ENCODE results near the gene ZMYND15. TPM values are rescaled to one million over a fixed set of nuclear protein-coding genes. Genes with fewer than 3 reads are reported as not detected.

Gene ZMYND15
- total RNA-seq, 1 donor from 2014 or later = not detected

- intact Hi-C loops (cut with DNase I) = no loop called here
- Histone ChIP-seq H3K27me3 (no peaks in the 10 kb centered on the region), H3K27ac (no peak overlapping the region), H3K4me1 (peaks cover 4 to 7% of the 10 kb centered on the region in 2 donors), H3K36me3 (no peaks in the 10 kb centered on the region), H3K9me3 (no peaks in the 10 kb centered on the region), H3K4me3 (no peak overlapping the region)
- no peak for DNase-seq (ENCODE audit: low spot score in 2 of 2)
- TF ChIP-seq, protein P1, sequence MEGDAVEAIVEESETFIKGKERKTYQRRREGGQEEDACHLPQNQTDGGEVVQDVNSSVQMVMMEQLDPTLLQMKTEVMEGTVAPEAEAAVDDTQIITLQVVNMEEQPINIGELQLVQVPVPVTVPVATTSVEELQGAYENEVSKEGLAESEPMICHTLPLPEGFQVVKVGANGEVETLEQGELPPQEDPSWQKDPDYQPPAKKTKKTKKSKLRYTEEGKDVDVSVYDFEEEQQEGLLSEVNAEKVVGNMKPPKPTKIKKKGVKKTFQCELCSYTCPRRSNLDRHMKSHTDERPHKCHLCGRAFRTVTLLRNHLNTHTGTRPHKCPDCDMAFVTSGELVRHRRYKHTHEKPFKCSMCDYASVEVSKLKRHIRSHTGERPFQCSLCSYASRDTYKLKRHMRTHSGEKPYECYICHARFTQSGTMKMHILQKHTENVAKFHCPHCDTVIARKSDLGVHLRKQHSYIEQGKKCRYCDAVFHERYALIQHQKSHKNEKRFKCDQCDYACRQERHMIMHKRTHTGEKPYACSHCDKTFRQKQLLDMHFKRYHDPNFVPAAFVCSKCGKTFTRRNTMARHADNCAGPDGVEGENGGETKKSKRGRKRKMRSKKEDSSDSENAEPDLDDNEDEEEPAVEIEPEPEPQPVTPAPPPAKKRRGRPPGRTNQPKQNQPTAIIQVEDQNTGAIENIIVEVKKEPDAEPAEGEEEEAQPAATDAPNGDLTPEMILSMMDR (IDR thresholded peaks at IDR 0.05) = no peak
Measured at GRCh38 chr17:4725646-4726310, 13.9 kb upstream of the ZMYND15 start.

DNA sequence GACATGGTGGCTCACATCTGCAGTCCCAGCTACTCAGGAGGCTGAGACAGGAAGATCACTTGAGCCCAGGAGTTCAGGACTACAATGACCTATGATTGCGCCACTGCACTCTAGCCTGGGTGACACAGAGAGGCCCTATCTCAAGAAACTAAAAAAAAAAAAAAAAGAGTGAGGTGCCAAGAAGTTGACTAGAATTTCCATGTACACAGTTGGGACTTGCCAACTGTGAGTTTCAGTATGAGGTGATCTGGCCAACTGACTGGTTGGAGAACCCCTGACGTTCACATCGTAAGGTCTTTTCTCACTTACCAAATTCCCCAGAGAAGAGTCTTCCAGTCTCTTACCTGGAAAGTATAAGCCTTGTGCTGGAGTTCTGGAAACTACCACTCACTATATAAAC, 11.5 kb upstream of the ZMYND15 start:
- intact Hi-C loops (cut with DNase I) = no loop called here
- no peak for DNase-seq (ENCODE audit: low spot score in 2 of 2)
- no peak overlapping the region for H3K27ac ChIP-seq
- TF ChIP-seq, protein P1 (IDR thresholded peaks at IDR 0.05) = no peak
- H3K27me3 ChIP-seq = no peaks in the 10 kb centered on the region
- H3K4me3 ChIP-seq = no peak overlapping the region
- H3K9me3 ChIP-seq = no peaks in the 10 kb centered on the region
- H3K4me1 ChIP-seq = peaks cover 6 to 9% of the 10 kb centered on the region in 2 donors
- peaks cover 0 to 3% of the 10 kb centered on the region in 2 donors for H3K36me3 ChIP-seq

GRCh38 chr17:4733073-4733531, 6.5 kb upstream of the ZMYND15 start:
- H3K9me3 ChIP-seq = no peaks in the 10 kb centered on the region
- H3K36me3 ChIP-seq = peaks cover 0 to 4% of the 10 kb centered on the region in 2 donors
- no peak for DNase-seq (ENCODE audit: low spot score in 2 of 2)
- peak overlapping the region; percentile 16 to 40 for H3K27ac ChIP-seq
- no peaks in the 10 kb centered on the region for H3K27me3 ChIP-seq
- H3K4me1 ChIP-seq = peaks cover 6 to 9% of the 10 kb centered on the region in 2 donors
- no peak overlapping the region for H3K4me3 ChIP-seq
- intact Hi-C loops (cut with DNase I) = loop anchor here (5.0 kb wide), 2 partner anchors 54 to 169 kb away; partner anchors contain the start of genes CHRNE, GLTPD2 and VMO1
- TF ChIP-seq, protein P1 (IDR thresholded peaks at IDR 0.05) = no peak

DNA sequence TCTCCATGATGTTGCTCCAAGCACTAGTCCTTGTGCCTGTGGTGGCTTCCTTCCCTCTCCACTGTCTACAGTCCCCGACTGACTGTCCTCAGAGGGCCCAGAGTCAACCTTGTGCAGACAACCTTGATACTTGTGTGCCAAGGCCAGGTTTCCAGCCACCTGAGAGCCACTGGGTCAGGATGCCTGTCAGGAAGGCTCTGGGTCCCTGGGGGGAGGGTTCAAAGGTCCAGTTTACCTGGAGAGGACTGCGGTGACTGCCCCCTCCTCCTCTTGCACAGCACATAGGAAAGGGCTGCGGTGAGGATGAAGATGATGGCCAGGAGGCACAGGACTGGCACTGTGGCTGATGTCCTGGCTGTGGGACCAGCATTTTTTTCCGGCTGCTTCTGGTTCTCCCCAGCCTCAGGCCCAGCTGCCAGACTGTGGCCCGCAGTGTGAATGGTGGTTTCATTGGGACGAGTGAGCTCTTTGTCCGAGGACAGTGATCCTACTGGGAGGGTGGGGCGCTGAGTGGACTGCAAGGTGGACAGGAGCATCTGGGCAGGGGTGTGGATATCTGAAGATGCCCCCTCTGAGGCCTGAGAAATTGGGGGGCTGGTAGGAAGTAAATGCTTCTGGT, 4.7 kb upstream of the ZMYND15 start:
- no peak overlapping the region for H3K27ac ChIP-seq
- TF ChIP-seq, protein P1 (IDR thresholded peaks at IDR 0.05) = no peak
- H3K9me3 ChIP-seq = no peaks in the 10 kb centered on the region
- intact Hi-C loops (cut with DNase I) = loop anchor here (5.0 kb wide), 2 partner anchors 52 to 167 kb away; partner anchors contain the start of genes CHRNE, GLTPD2 and VMO1
- no peak for DNase-seq (ENCODE audit: low spot score in 2 of 2)
- H3K36me3 ChIP-seq = peaks cover 0 to 4% of the 10 kb centered on the region in 2 donors
- H3K4me1 ChIP-seq = peaks cover 6 to 14% of the 10 kb centered on the region in 2 donors
- H3K27me3 ChIP-seq = no peaks in the 10 kb centered on the region
- no peak overlapping the region for H3K4me3 ChIP-seq

DNA sequence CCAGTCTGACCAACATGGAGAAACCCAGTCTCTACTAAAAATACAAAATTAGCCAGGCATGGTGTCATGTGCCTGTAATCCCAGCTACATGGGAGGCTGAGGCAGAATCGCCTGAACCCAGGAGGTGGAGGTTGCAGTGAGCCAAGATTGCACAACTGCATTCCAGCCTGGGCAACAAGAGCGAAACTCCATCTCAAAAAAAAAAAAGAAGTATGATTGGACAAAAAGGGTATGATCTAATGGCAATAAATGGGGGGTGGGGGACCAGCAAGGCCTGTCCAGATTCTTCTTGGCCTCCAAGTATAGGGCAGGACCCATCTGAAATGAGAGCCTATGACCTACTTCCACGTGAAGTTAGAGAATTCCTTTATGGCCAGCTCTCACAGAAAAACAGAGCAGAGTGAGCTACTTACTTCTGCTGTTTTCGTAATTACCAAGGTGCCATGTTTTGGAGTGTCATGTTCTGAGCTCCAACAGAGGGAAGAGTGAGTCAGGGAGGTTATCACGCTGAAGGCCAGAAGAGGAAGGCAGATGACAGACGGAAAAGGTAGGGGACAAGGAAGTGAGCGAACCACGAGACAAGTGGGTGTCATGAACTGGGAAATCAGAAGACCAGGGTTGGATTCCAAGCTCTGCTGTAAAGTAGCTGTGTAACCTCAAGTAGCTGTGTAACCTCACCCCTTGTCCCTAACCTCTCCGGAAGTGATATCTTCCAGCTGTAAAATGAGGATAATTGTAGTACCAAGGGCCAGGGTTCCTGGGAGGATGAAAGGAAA, 3.6 kb upstream of the ZMYND15 start:
- Histone ChIP-seq H3K36me3 (peaks cover 0 to 4% of the 10 kb centered on the region in 2 donors), H3K27me3 (no peaks in the 10 kb centered on the region), H3K27ac (peak overlapping the region in 1 of 2 donors; percentile 3), H3K9me3 (no peaks in the 10 kb centered on the region), H3K4me1 (peaks cover 0 to 9% of the 10 kb centered on the region in 2 donors), H3K4me3 (no peak overlapping the region)
- intact Hi-C loops (cut with DNase I) = no loop called here
- TF ChIP-seq, protein P1 (IDR thresholded peaks at IDR 0.05) = no peak
- no peak for DNase-seq (ENCODE audit: low spot score in 2 of 2)
